ENCODE data around the gene ATXN1. TPM values are rescaled to one million over a fixed set of nuclear protein-coding genes. Genes with fewer than 3 reads are reported as not detected.
"Not testable (repeated sequence)": the region's sequence is repeated elsewhere in the genome, so short reads cannot be mapped to it uniquely, and the experiment has no call there.

Gene ATXN1
- total RNA-seq, 3 donors from 2014 or later: 30.4 to 87.3 (median 50.1) TPM

DNA sequence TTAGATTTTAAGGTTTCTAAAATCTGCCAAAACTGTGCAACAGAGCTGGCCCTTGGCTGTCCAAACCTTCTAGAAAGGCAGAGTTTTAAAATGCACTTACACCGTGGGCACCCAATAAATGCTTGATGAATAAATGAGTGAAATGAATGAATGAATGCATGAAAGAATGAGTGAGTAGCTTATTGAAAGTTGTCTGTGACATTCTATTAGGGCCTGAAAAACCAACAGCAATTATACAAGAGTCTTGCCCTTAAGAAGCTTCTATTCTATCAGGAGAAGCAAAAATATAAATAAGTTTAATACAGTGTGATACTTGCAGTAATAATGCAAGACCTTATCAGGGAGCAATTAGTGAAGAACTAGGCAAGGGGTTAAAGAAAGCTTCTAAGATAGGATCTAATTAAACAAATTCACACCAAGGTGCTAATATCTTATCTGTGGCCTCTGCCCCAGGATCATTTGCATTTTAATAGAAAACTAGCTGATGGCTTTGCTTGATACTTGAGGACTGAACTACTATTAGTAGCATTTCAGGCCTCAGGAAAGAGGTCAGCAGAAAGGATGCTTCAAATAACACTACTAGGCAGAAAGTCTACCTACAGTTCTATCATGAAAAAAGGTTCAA lies 292.2 kb downstream of the ATXN1 start:
- Histone ChIP-seq H3K4me3 (no peak overlapping the region), H3K4me1 (ENCODE audit: low read depth) (no peaks in the 10 kb centered on the region), H3K36me3 (ENCODE audit: low read depth) (no peaks in the 10 kb centered on the region), H3K9me3 (no peaks in the 10 kb centered on the region)
- intact Hi-C loops (cut with DNase I, micrococcal nuclease): no loop called here
- ATAC-seq: no peak
- no peak for DNase-seq
- TF ChIP-seq, protein P1, sequence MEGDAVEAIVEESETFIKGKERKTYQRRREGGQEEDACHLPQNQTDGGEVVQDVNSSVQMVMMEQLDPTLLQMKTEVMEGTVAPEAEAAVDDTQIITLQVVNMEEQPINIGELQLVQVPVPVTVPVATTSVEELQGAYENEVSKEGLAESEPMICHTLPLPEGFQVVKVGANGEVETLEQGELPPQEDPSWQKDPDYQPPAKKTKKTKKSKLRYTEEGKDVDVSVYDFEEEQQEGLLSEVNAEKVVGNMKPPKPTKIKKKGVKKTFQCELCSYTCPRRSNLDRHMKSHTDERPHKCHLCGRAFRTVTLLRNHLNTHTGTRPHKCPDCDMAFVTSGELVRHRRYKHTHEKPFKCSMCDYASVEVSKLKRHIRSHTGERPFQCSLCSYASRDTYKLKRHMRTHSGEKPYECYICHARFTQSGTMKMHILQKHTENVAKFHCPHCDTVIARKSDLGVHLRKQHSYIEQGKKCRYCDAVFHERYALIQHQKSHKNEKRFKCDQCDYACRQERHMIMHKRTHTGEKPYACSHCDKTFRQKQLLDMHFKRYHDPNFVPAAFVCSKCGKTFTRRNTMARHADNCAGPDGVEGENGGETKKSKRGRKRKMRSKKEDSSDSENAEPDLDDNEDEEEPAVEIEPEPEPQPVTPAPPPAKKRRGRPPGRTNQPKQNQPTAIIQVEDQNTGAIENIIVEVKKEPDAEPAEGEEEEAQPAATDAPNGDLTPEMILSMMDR (IDR thresholded peaks at IDR 0.05): no peak

GRCh38 chr6:16466800-16467553 lies 294.3 kb downstream of the ATXN1 start:
- intact Hi-C loops (cut with DNase I, micrococcal nuclease): no loop called here
- Histone ChIP-seq H3K36me3 (ENCODE audit: low read depth) (no peaks in the 10 kb centered on the region), H3K4me3 (no peak overlapping the region), H3K4me1 (ENCODE audit: low read depth) (no peaks in the 10 kb centered on the region), H3K9me3 (no peaks in the 10 kb centered on the region)
- ATAC-seq (no peak), DNase-seq (no peak)
- TF ChIP-seq, protein P1 (IDR thresholded peaks at IDR 0.05): no peak

DNA sequence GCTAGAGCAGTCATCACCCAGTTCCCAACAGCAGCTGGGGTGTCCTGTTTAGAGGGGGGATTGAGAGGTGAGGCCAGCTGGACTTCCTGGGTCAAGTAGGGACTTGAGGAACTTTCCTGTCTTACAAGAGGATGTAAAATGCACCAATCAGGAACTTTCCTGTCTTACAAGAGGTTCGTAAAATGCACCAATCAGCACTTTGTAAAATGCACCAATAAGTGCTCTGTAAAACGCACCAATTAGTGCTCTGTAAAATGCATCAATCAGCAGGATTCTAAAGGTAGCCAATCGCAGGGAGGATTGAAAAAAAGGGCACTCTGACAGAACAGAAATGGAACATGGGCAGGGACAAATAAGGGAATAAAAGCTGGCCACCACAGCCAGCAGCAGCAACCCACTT lies 297.2 kb downstream of the ATXN1 start:
- no peaks in the 10 kb centered on the region for H3K4me1 ChIP-seq (ENCODE audit: low read depth)
- H3K36me3 ChIP-seq (ENCODE audit: low read depth): no peaks in the 10 kb centered on the region
- ATAC-seq (no peak), DNase-seq (no peak)
- TF ChIP-seq, protein P1 (IDR thresholded peaks at IDR 0.05): no peak
- intact Hi-C loops (cut with DNase I, micrococcal nuclease): no loop called here
- H3K9me3 ChIP-seq: no peaks in the 10 kb centered on the region
- H3K4me3 ChIP-seq: no peak overlapping the region

- H3K9me3 ChIP-seq; H3K4me1 ChIP-seq (ENCODE audit: low read depth); H3K36me3 ChIP-seq (ENCODE audit: low read depth); intact Hi-C loops (cut with DNase I, micrococcal nuclease); DNase-seq; H3K4me3 ChIP-seq; ATAC-seq: not testable (repeated sequence)
Measured at GRCh38 chr6:16463246-16463645, 298.0 kb downstream of the ATXN1 start.

DNA sequence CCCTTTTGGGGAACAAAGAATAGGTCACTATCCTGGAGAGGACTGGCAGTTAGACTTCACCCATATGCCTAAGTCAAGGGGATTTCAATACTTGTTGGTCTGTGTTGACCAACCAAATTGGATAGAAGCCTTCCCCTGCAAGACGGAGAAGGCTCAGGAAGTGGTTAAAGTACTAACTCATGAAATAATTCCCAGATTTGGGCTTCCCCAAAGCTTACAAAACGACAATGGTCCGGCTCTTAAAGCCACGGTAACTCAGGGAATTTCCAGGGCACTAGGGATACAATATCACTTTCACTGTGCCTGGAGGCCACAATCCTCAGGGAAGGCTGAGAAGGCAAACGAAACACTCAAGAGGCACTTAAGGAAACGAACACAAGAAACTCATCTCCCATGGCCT lies 299.8 kb downstream of the ATXN1 start:
- Histone ChIP-seq H3K4me1 (ENCODE audit: low read depth) (no peaks in the 10 kb centered on the region), H3K9me3 (no peaks in the 10 kb centered on the region), H3K36me3 (ENCODE audit: low read depth) (no peaks in the 10 kb centered on the region), H3K4me3 (no peak overlapping the region)
- TF ChIP-seq, protein P1 (IDR thresholded peaks at IDR 0.05): no peak
- ATAC-seq (no peak), DNase-seq (no peak)
- intact Hi-C loops (cut with DNase I, micrococcal nuclease): no loop called here

GRCh38 chr6:16459472-16459871 lies 301.8 kb downstream of the ATXN1 start:
- DNase-seq; intact Hi-C loops (cut with DNase I, micrococcal nuclease); H3K36me3 ChIP-seq (ENCODE audit: low read depth); ATAC-seq; H3K9me3 ChIP-seq; H3K4me3 ChIP-seq; H3K4me1 ChIP-seq (ENCODE audit: low read depth): not testable (repeated sequence)

Data from mucosa of descending colon (tissue), 3 donors.